Mammary microvascular endothelial cell (primary cell): ENCODE measurements around the gene HIKESHI. TPM values are rescaled to one million over a fixed set of nuclear protein-coding genes. Genes with fewer than 3 reads are reported as not detected.

Experiments used
- total RNA-seq: library from RNA; depleted of rRNA; stranded (reverse); fragments of >200 nt; gene quantifications from 2 replicates; pipeline ENCODE4 v1.2.3, GENCODE V29; 2015

The HIKESHI gene, protein sequence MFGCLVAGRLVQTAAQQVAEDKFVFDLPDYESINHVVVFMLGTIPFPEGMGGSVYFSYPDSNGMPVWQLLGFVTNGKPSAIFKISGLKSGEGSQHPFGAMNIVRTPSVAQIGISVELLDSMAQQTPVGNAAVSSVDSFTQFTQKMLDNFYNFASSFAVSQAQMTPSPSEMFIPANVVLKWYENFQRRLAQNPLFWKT
- 60.6 and 64.2 TPM in 2 replicates for total RNA-seq

GRCh38 chr11:86302092-86302793, at the start of gene HIKESHI:
TSS of gene HIKESHI (plus strand) at chr11:86302240. CDS start at chr11:86302449, 209 bp downstream.

DNA sequence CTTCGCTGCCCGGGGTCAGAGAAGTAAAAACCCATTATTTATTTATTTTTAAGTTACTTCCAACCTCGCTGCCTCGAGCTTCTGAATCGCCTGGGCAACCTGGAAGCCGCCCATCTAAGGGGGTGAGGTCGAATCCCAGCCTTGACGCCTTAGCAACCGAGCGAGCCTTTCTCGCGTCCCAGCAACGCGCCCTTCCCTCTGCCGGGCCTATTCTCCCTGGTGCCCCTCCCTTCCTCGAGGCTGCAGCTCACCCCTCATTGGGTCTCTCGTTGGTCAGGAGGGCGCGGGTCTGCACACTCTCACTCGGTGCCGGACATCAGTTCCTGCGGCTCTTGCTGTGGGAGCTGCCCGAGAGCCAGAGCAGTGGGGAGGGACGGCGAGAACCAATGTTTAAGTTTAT, 72.5 kb downstream of the HIKESHI start, which contains the start of gene CCDC81:
TSS of gene CCDC81 (plus strand) at position 302 of the 400 bp plus-strand sequence. CDS start 277 bp downstream, outside the sequence.

Other genes starting within 250 kb of the HIKESHI start
- gene PICALM, start 233.2 kb upstream of the HIKESHI start, total RNA-seq, result 154 and 170 TPM in 2 replicates
- 12.2 and 16.5 TPM in 2 replicates for gene EED, start 57.5 kb upstream of the HIKESHI start, total RNA-seq
- gene CCDC81, start 72.6 kb downstream of the HIKESHI start, total RNA-seq, result 0.79 and 1.4 TPM in 2 replicates